Fibroblast of skin of back (primary cell): Measurements from ENCODE around the gene ASMT. TPM values are rescaled to one million over a fixed set of nuclear protein-coding genes. Genes with fewer than 3 reads are reported as not detected.
A peak's percentile ranks its signal among the peaks of the same experiment; 100 is the strongest.
"Not testable (repeated sequence)": the region's sequence is repeated elsewhere in the genome, so short reads cannot be mapped to it uniquely, and the experiment has no call there.

Experiments used
- DNase-seq: peaks from one replicate; pipeline ENCODE4 v3.0.0-alpha.2; 2013
- polyA plus RNA-seq, 2 experiments: library from polyadenylated mRNA; unstranded; fragments of 120-200 nt; gene quantifications; one replicate each; pipeline ENCODE4 v1.2.1, GENCODE V29; 2013; ENCODE audit not compliant: insufficient read length in 2 of 2

The ASMT gene
- not detected for polyA plus RNA-seq (2013, experiment 1 of 2; ENCODE audit: insufficient read length)
- polyA plus RNA-seq (2013, experiment 2 of 2; ENCODE audit: insufficient read length) = not detected

GRCh38 chrX:1614927-1615326, at the start of gene ASMT:
TSS of gene ASMT (plus strand) at chrX:1615059. CDS start at chrX:1615200, 141 bp downstream.
- no peak for DNase-seq

- not testable (repeated sequence) for DNase-seq
These were observed 40.7 kb upstream of the ASMT start for GRCh38 chrX:1574181-1574580.

GRCh38 chrX:1576201-1576992, 38.5 kb upstream of the ASMT start:
- DNase-seq = no peak

- no peak for DNase-seq
These were observed 37.0 kb upstream of the ASMT start for GRCh38 chrX:1577845-1578244.

GRCh38 chrX:1578511-1579173, 36.2 kb upstream of the ASMT start:
- DNase-seq = no peak

- peak; percentile 42 for DNase-seq
These were observed 33.7 kb upstream of the ASMT start for GRCh38 chrX:1581132-1581531.

- DNase-seq = peak; percentile 41
These were observed 32.0 kb upstream of the ASMT start for GRCh38 chrX:1582686-1583437.

GRCh38 chrX:1584237-1585011, 30.4 kb upstream of the ASMT start:
- DNase-seq = no peak

- DNase-seq = no peak
These were observed 27.7 kb upstream of the ASMT start for GRCh38 chrX:1587161-1587560.

- no peak for DNase-seq
These were observed 25.3 kb upstream of the ASMT start for GRCh38 chrX:1589356-1590130.

GRCh38 chrX:1591102-1591862, 23.6 kb upstream of the ASMT start, which contains the start of gene AKAP17A:
TSS of gene AKAP17A (plus strand) at chrX:1591604. CDS start at chrX:1593463, 1,859 bp downstream.
- DNase-seq = peak; percentile 93

- DNase-seq = no peak
These were observed 22.9 kb upstream of the ASMT start for GRCh38 chrX:1591863-1592469.

GRCh38 chrX:1592470-1593142, 22.3 kb upstream of the ASMT start:
- DNase-seq = peak; percentile 16

GRCh38 chrX:1593286-1594271, 21.3 kb upstream of the ASMT start:
- no peak for DNase-seq

GRCh38 chrX:1595711-1596060, 19.2 kb upstream of the ASMT start:
- no peak for DNase-seq

- DNase-seq = no peak
These were observed 18.0 kb upstream of the ASMT start for GRCh38 chrX:1596676-1597344.

- no peak for DNase-seq
These were observed 17.4 kb upstream of the ASMT start for GRCh38 chrX:1597345-1598020.
